ENCODE measurements around the gene ZNF385C.

Gene ZNF385C

DNA sequence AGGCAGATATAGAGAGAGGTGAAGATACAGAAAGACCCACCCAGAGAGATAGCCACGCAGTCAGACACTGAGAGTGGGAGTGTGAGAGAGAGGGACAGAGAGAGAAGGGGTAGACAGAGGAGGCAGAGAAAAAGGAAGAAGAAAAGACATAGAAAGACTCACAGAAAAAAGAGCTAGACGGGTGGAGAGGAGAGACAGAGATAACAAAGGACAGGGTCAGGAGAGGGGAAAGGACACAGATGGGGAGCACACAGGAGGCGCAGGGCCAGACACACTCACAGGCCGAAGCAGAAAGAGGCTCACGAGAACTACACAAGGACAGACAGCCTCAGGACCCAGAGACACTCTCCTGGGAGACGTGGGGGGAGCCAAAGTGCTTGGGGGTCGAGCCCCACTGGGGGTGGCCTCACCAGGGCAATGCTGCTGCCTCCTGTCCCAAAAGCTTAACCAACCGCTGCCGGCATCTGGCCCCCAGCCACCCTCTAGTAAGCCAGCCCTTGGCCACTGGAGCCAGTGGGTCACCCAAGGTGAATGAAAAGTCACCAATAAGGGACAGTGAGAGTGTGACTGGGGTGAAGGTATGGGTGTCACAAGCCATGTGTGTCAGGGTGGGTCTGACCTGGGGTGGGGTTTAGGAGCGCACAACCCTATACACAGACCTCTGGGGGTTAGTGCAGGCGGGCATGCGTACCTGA is 3.8 kb downstream of the ZNF385C start:
- DNase-seq (ENCODE audit: low read depth, low spot score): no peak
- Histone ChIP-seq H3K36me3 (ENCODE audit: control insufficient read depth, insufficient read depth, low read length) (peaks cover 3% of the 10 kb centered on the region; the same call in 1 of the 2 replicates), H3K4me1 (ENCODE audit: control insufficient read depth, insufficient read depth, low read length) (peaks cover 1% of the 10 kb centered on the region), H3K9me3 (ENCODE audit: control insufficient read depth, insufficient read depth, low read length) (no peaks in the 10 kb centered on the region), H3K27me3 (ENCODE audit: control insufficient read depth, insufficient read depth, low read length) (peaks cover 13% of the 10 kb centered on the region; the same call in 1 of the 2 replicates), H3K4me3 (ENCODE audit: low read length) (no peak overlapping the region), H3K27ac (ENCODE audit: low read length) (no peak overlapping the region)
- WGBS (ENCODE audit: insufficient coverage, insufficient read length): no CpG with 5 or more reads among the region's 12 CpGs

DNA sequence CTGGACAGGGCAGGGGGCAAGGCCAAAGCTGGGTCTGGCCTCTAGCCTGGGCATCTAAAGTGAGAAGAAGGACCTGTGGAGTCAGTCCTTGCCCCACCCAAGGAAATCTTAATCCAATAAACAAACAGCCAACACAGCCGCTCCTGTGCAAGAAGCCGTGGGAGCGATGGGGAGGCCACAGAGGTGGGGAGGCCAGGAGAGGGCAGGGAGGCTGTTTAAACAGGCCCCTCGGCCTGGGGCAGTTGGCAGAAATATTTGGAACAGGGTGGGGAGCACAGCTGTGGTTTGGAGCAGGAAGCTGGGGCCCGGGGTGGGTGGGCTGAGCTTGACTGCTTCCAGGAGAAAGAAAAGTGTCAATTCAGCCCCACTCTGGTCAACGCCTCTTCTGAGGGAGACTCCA is 5.3 kb downstream of the ZNF385C start:
- H3K9me3 ChIP-seq (ENCODE audit: control insufficient read depth, insufficient read depth, low read length): no peaks in the 10 kb centered on the region
- peaks cover 3% of the 10 kb centered on the region; the same call in 1 of the 2 replicates for H3K36me3 ChIP-seq (ENCODE audit: control insufficient read depth, insufficient read depth, low read length)
- no peak overlapping the region for H3K27ac ChIP-seq (ENCODE audit: low read length)
- H3K4me1 ChIP-seq (ENCODE audit: control insufficient read depth, insufficient read depth, low read length): peaks cover 1% of the 10 kb centered on the region; the same call in 1 of the 2 replicates
- no peak overlapping the region for H3K4me3 ChIP-seq (ENCODE audit: low read length)
- peaks cover 10% of the 10 kb centered on the region; the same call in 1 of the 2 replicates for H3K27me3 ChIP-seq (ENCODE audit: control insufficient read depth, insufficient read depth, low read length)
- DNase-seq (ENCODE audit: low read depth, low spot score): no peak
- no CpG with 5 or more reads among the region's 6 CpGs for WGBS (ENCODE audit: insufficient coverage, insufficient read length)

DNA sequence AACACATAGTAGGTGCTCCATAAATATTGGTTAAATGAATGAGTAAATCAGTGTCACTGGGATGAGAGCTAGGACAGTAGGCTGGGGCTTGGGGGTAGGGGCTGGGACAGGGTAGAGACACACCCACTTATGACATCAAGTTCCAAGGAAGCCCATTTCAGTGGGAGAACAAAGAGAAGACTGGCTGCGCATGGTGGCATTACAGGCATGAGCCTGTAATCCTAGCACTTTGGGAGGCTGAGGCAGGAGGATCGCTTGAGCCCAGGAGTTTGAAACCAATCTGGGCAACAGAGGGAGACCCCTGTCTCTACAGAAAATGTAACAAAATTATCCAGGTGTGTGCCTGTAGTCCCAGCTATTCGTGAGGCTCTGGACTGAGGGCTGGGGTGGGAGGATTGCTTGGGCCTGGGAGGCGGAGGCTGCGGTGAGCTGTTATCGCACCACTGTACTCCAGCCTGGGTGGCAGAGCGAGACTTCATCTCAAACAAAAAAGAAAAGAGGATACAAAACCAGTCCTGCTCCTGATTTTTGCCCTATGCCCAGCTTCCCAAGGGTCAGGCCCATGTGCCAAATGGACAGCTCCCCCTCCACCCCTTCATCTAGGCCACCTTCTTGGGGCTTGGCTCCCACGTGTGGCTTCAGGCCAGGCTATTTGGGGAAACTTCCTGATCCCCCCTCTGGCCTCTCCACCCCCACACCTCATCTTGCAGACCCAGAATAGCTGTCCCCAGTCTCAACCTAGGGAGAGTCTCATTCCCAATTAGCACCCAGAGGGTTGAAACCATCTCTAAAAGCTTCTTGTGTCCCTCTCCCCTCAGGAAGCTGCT is 7.1 kb downstream of the ZNF385C start:
- Histone ChIP-seq H3K36me3 (ENCODE audit: control insufficient read depth, insufficient read depth, low read length) (peaks cover under 1% of the 10 kb centered on the region; the same call in 1 of the 2 replicates), H3K4me3 (ENCODE audit: low read length) (no peak overlapping the region), H3K4me1 (ENCODE audit: control insufficient read depth, insufficient read depth, low read length) (peaks cover 1% of the 10 kb centered on the region; the same call in 1 of the 2 replicates), H3K27me3 (ENCODE audit: control insufficient read depth, insufficient read depth, low read length) (no peaks in the 10 kb centered on the region), H3K27ac (ENCODE audit: low read length) (no peak overlapping the region), H3K9me3 (ENCODE audit: control insufficient read depth, insufficient read depth, low read length) (no peaks in the 10 kb centered on the region)
- DNase-seq (ENCODE audit: low read depth, low spot score): no peak
- WGBS (ENCODE audit: insufficient coverage, insufficient read length): no CpG with 5 or more reads among the region's 8 CpGs

DNA sequence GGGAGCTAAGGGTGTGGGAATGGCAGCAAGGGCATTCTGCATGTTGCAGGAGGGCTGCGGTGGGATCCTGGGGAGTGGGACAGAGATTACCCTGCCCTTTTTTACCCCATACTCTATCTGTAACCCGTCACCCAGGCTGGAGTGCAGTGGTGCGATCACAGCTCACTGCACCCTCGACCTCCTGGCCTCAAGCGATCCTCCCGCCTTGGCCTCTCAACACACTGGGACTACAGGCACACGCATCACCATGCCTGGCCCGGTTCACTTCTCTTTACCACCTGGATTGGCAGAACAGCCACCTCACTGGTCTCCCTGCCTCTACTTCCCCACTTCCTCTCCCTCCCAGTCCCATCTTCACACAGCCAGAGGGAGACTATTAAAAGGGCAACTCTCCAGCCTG is 9.5 kb downstream of the ZNF385C start:
- DNase-seq (ENCODE audit: low read depth, low spot score): no peak
- no peak overlapping the region for H3K27ac ChIP-seq (ENCODE audit: low read length)
- H3K36me3 ChIP-seq (ENCODE audit: control insufficient read depth, insufficient read depth, low read length): no peaks in the 10 kb centered on the region
- H3K27me3 ChIP-seq (ENCODE audit: control insufficient read depth, insufficient read depth, low read length): no peaks in the 10 kb centered on the region
- WGBS (ENCODE audit: insufficient coverage, insufficient read length): no CpG with 5 or more reads among the region's 8 CpGs
- no peaks in the 10 kb centered on the region for H3K9me3 ChIP-seq (ENCODE audit: control insufficient read depth, insufficient read depth, low read length)
- no peak overlapping the region for H3K4me3 ChIP-seq (ENCODE audit: low read length)
- peaks cover 1% of the 10 kb centered on the region; the same call in 1 of the 2 replicates for H3K4me1 ChIP-seq (ENCODE audit: control insufficient read depth, insufficient read depth, low read length)

DNA sequence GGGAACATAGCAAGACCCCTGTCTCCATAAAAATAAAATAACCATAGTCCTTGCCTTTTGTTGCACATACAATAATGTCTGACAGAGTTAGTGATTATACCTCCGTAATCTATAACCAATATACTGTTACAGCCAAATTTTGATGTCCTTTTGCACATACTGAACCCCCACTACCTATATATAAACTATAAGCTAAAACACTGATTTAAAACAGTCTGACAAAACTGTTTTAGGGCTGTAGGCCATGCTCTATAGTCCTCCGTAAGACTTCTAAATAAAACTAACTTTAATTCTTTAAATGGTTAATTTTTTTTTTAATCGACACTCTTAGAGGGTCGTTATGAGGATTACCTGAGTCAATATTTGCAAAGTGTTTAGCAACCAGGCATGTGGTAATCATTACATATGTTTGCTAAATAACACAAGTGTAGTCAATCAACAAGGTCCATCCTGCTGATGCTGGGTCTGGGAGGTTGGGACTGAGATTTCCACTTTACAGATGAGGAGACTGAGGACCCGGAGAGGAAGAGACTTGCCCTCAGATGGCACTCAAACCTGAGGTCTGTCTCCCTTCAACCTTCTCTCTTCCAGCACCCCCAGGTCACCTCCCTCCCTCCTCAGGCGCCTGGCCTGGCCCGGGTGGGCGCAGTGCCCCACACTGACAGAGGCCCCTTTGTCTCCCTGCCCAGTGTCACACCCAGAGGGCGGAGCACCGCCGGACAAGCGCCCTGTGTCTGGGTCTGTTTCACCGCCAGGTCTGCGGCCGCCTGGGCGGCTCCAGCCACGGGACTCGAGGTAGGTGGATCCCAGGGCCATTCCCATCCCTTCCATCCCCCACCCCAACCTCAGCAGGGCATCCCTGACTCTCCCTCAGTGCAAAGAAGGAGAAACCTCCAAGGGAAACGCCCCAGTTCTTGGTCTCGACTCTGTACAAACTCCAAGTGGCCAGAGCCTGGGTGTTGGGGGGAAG is 10.3 kb downstream of the ZNF385C start:
- Histone ChIP-seq H3K4me3 (ENCODE audit: low read length) (no peak overlapping the region), H3K4me1 (ENCODE audit: control insufficient read depth, insufficient read depth, low read length) (peaks cover 1% of the 10 kb centered on the region; the same call in 1 of the 2 replicates), H3K27me3 (ENCODE audit: control insufficient read depth, insufficient read depth, low read length) (no peaks in the 10 kb centered on the region), H3K27ac (ENCODE audit: low read length) (no peak overlapping the region), H3K36me3 (ENCODE audit: control insufficient read depth, insufficient read depth, low read length) (no peaks in the 10 kb centered on the region), H3K9me3 (ENCODE audit: control insufficient read depth, insufficient read depth, low read length) (no peaks in the 10 kb centered on the region)
- no peak for DNase-seq (ENCODE audit: low read depth, low spot score)
- no CpG with 5 or more reads among the region's 20 CpGs for WGBS (ENCODE audit: insufficient coverage, insufficient read length)

DNA sequence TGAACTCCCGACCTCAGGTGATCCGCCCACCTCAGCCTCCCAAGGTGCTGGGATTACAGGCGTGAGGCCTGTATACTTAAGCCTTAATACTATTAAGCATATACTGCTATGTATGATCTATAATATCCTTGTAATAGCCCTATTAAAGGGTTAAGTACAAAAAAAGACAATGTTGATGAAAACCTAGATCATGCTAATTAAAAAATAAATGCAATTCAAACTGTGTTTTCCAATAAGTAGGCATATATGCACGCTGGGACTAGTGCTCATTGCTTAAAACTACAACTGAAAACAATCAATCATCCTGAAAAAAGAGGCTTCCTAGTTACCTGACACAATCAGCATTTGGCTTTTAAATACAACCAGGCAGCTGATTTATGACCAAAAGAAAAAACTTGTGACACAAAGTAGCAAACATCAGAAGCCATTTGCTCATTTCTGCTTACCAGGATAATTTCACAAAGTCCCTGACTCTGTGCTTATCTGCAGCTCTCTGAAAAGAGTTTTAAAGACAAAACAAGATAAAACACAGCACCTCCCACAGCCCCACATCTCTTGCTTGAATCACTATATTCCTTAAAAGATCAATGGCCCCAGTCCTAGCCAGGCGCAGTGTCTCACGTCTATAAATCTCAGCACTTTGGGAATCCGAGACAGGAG is 11.1 kb downstream of the ZNF385C start:
- H3K4me3 ChIP-seq (ENCODE audit: low read length): no peak overlapping the region
- no peaks in the 10 kb centered on the region for H3K4me1 ChIP-seq (ENCODE audit: control insufficient read depth, insufficient read depth, low read length)
- no peak for DNase-seq (ENCODE audit: low read depth, low spot score)
- no peaks in the 10 kb centered on the region for H3K9me3 ChIP-seq (ENCODE audit: control insufficient read depth, insufficient read depth, low read length)
- no peaks in the 10 kb centered on the region for H3K36me3 ChIP-seq (ENCODE audit: control insufficient read depth, insufficient read depth, low read length)
- WGBS (ENCODE audit: insufficient coverage, insufficient read length): no CpG with 5 or more reads among the region's 7 CpGs
- no peaks in the 10 kb centered on the region for H3K27me3 ChIP-seq (ENCODE audit: control insufficient read depth, insufficient read depth, low read length)
- no peak overlapping the region for H3K27ac ChIP-seq (ENCODE audit: low read length)

DNA sequence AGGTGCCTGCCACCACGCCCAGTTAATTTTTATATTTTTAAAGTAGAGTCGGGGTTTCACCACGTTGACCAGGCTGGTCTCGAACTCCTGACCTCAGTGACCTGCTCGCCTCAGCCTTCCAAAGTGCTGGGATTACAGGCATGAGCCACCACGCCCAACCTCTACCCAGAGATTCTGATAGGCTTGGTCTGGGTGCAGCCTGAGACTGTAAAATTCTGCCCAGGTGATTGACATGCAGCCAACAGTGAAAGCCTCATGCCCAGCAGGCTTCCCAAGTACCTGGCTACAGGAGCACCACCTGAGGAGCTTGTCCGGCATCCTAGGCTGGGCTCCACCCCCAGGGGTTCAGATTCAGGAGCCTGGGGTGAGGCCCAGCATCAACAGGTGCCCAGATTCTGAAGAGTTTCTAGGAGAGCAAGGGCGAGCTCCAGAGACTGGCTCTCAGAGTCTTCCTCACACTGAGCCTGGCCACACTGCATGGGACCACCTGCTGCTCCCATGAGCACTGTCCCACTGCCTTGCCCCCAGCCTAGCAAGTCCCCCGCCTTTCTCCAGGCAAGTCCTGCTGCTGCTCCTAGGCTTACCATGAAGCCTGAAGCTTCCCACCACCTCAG is 16.6 kb downstream of the ZNF385C start:
- no peak overlapping the region for H3K4me3 ChIP-seq (ENCODE audit: low read length)
- WGBS (ENCODE audit: insufficient coverage, insufficient read length): no CpG with 5 or more reads among the region's 9 CpGs
- no peaks in the 10 kb centered on the region for H3K9me3 ChIP-seq (ENCODE audit: control insufficient read depth, insufficient read depth, low read length)
- DNase-seq (ENCODE audit: low read depth, low spot score): no peak
- H3K27ac ChIP-seq (ENCODE audit: low read length): no peak overlapping the region
- H3K27me3 ChIP-seq (ENCODE audit: control insufficient read depth, insufficient read depth, low read length): no peaks in the 10 kb centered on the region
- H3K36me3 ChIP-seq (ENCODE audit: control insufficient read depth, insufficient read depth, low read length): no peaks in the 10 kb centered on the region
- H3K4me1 ChIP-seq (ENCODE audit: control insufficient read depth, insufficient read depth, low read length): 0 out of 2 replicates have a peak, but pooled peaks cover 1% of the 10 kb centered on the region

DNA sequence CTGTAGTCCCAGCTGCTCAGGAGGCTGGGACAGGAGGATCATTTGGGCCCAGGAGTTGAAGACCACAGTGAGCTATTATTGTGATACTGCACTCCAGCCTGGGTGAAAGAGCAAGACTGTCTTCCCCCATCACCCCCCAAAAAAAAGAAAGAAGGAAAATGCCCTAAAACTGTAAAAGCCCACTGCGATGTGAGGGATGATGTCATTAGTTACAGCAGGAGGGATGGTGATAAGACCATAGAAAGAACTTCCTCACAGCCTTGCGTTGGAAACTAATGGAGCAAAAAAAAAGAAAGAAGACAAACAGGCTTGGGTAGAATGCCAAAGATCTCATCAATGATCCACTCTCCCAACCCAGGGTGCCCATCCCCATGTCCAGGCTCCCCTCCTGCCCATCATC is 18.7 kb downstream of the ZNF385C start:
- no peak for DNase-seq (ENCODE audit: low read depth, low spot score)
- Histone ChIP-seq H3K9me3 (ENCODE audit: control insufficient read depth, insufficient read depth, low read length) (no peaks in the 10 kb centered on the region), H3K36me3 (ENCODE audit: control insufficient read depth, insufficient read depth, low read length) (no peaks in the 10 kb centered on the region), H3K27ac (ENCODE audit: low read length) (no peak overlapping the region), H3K4me1 (ENCODE audit: control insufficient read depth, insufficient read depth, low read length) (0 out of 2 replicates have a peak, but pooled peaks cover 1% of the 10 kb centered on the region), H3K27me3 (ENCODE audit: control insufficient read depth, insufficient read depth, low read length) (no peaks in the 10 kb centered on the region), H3K4me3 (ENCODE audit: low read length) (no peak overlapping the region)
- no CpG with 5 or more reads among the region's 2 CpGs for WGBS (ENCODE audit: insufficient coverage, insufficient read length)

DNA sequence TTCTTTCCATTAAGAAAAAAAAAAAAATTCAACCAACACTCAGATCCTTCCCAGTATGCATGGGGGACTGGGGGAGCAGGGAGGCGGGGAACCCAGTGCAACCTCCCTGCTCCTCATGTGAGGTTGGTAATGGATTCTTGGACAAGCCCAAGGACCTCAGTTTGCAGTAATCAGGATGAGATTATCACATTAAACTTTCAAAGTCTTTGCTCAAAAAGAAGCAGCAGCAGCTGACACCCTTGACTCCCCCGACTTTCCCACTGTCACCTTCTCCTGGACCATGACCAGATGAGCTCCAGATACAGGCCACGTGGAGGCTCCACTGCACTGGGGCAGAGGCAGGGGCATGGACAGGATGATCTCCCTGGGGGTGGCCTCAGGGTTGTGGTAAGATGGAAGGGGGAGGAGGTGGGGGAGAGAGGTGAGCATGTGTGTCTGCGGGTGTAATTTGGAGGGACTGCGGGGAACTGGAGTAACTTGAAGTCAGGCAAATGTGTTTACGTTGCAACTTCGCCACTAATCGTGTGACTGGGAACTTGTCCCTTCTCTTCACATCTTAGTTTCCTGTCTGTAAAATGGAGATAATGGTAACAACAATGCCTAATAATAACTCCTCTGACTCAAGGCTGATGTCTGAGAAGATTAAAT is 19.8 kb downstream of the ZNF385C start:
- Histone ChIP-seq H3K27me3 (ENCODE audit: control insufficient read depth, insufficient read depth, low read length) (no peaks in the 10 kb centered on the region), H3K9me3 (ENCODE audit: control insufficient read depth, insufficient read depth, low read length) (no peaks in the 10 kb centered on the region), H3K4me3 (ENCODE audit: low read length) (no peak overlapping the region), H3K36me3 (ENCODE audit: control insufficient read depth, insufficient read depth, low read length) (no peaks in the 10 kb centered on the region), H3K4me1 (ENCODE audit: control insufficient read depth, insufficient read depth, low read length) (0 out of 2 replicates have a peak, but pooled peaks cover 1% of the 10 kb centered on the region), H3K27ac (ENCODE audit: low read length) (no peak overlapping the region)
- WGBS (ENCODE audit: insufficient coverage, insufficient read length): no CpG with 5 or more reads among the region's 8 CpGs
- DNase-seq (ENCODE audit: low read depth, low spot score): no peak
